RWPE1 (cell line): Measurements from ENCODE around the gene SNAPC4.

Experiments
- CTCF ChIA-PET: fragments of 350-600 bp; sonication (Branson Sonifier 250); formaldehyde crosslinking; extraction: SDS; loops from one replicate; lab custom pipeline; 2021; lab: Yijun Ruan, JAX
- POLR2A ChIA-PET: fragments of 400-600 bp; formaldehyde crosslinking; extraction: SDS; loops from one replicate; lab custom pipeline; 2020; ENCODE audit warnings: antibody characterized with exemption; ENCODE audit not compliant: low non-redundant PET; lab: Yijun Ruan, JAX
- DNase-seq: peaks from one replicate; pipeline ENCODE4 v3.0.0; 2012; ENCODE audit warnings: low spot score
- H3K27ac ChIP-seq: fragments of 450-650 bp; 2 replicates; pipeline ENCODE4 v1.5.1; 2017
- CTCF ChIP-seq: fragments of 450-650 bp; conservative IDR thresholded peaks from 2 replicates; pipeline ENCODE4 v1.5.1; 2017; ENCODE audit warnings: low read depth, mild to moderate bottlenecking

The SNAPC4 gene

GRCh38 chr9:136443687-136444086, 43.7 kb upstream of the SNAPC4 start:
- DNase-seq, result no peak
- peak overlapping the region; percentile 77; the same call in 1 of the 2 replicates for H3K27ac ChIP-seq
- ChIA-PET CTCF (no interaction called here), POLR2A (no interaction called here)
- no peak for TF ChIP-seq CTCF

GRCh38 chr9:136443087-136443486, 43.1 kb upstream of the SNAPC4 start:
- DNase-seq, result no peak
- TF ChIP-seq CTCF, result no peak
- peak overlapping the region; percentile 77 for H3K27ac ChIP-seq
- ChIA-PET POLR2A (no interaction called here), CTCF (interaction anchor here (0.6 to 0.8 kb wide), 3 partner anchors 13 to 64 kb away, joined by 3 to 5 read pairs (median 3); no protein-coding TSS in a partner anchor)

GRCh38 chr9:136442265-136442664, 42.3 kb upstream of the SNAPC4 start:
- TF ChIP-seq CTCF, result no peak
- ChIA-PET POLR2A (interaction anchor here (0.6 kb wide), 1 partner anchor 16 kb away, joined by 5 read pairs; no protein-coding TSS in a partner anchor), CTCF (interaction anchor here (0.7 to 0.8 kb wide), 3 partner anchors 18 to 230 kb away, joined by 3 read pairs; no protein-coding TSS in a partner anchor)
- H3K27ac ChIP-seq, result peak overlapping the region; percentile 77
- DNase-seq, result no peak

- CTCF ChIA-PET, result interaction anchor here (0.6 to 0.7 kb wide), 4 partner anchors 16 to 231 kb away, joined by 3 read pairs; no protein-coding TSS in a partner anchor
- no peak for DNase-seq
- TF ChIP-seq CTCF, result no peak
- H3K27ac ChIP-seq, result peak overlapping the region; percentile 77
- POLR2A ChIA-PET, result interaction anchor here (0.6 kb wide), 2 partner anchors 15 to 16 kb away, joined by 3 to 5 read pairs; no protein-coding TSS in a partner anchor
These were observed 41.8 kb upstream of the SNAPC4 start for GRCh38 chr9:136441681-136442245.

GRCh38 chr9:136441191-136441680, 41.3 kb upstream of the SNAPC4 start:
- H3K27ac ChIP-seq, result peak overlapping the region; percentile 77
- DNase-seq, result no peak
- ChIA-PET CTCF (interaction anchor here (0.6 to 1.4 kb wide), 5 partner anchors 15 to 231 kb away, joined by 3 to 4 read pairs (median 3); no protein-coding TSS in a partner anchor), POLR2A (interaction anchor here (0.6 kb wide), 2 partner anchors 16 kb away, joined by 3 read pairs; no protein-coding TSS in a partner anchor)
- TF ChIP-seq CTCF, result no peak

GRCh38 chr9:136439481-136440408, 39.8 kb upstream of the SNAPC4 start, which contains the start of gene INPP5E:
Gene INPP5E, minus strand, starts transcription at chr9:136439845. Its CDS starts 426 bp downstream, at chr9:136439419.
- ChIA-PET CTCF (interaction anchor here (0.6 to 1.4 kb wide), 6 partner anchors 22 to 857 kb away, joined by 3 to 4 read pairs (median 4); partner anchors contain the start of gene DNLZ), POLR2A (no interaction called here)
- peak; percentile 96 for DNase-seq
- peak; percentile 100 for TF ChIP-seq CTCF
- peak within 1 kb of the TSS; percentile 77 for H3K27ac ChIP-seq
